ENCODE results near the gene CABP2.

The CABP2 gene

GRCh38 chr11:67508486-67509121, 14.6 kb downstream of the CABP2 start (continued):
- TF ChIP-seq ZBTB11 (tag by site-specific recombination; conservative IDR thresholded peaks at IDR 0.05; ENCODE audit: low read depth) (0 out of 2 replicates have a peak, but pooled peaks have one; percentile 5), ZBTB26 (tag by site-specific recombination; optimal IDR thresholded peaks at IDR 0.05) (peak; percentile 80), ZNF449 (tag by site-specific recombination; IDR thresholded peaks at IDR 0.05) (0 out of 2 replicates have a peak, but pooled peaks have one; percentile 38), ZNF2 (tag by site-specific recombination; IDR thresholded peaks at IDR 0.05) (0 out of 2 replicates have a peak, but pooled peaks have one; percentile 16), GLI2 (tag by site-specific recombination; IDR thresholded peaks at IDR 0.05; ENCODE audit: borderline replicate concordance, low read depth) (no peak), KLF16 (tag by site-specific recombination; IDR thresholded peaks at IDR 0.05) (0 out of 2 replicates have a peak, but pooled peaks have one; percentile 36), SP2 (tag by site-specific recombination; IDR thresholded peaks at IDR 0.05) (no peak), ZNF24 (tag by site-specific recombination; IDR thresholded peaks at IDR 0.05) (0 out of 2 replicates have a peak, but pooled peaks have one; percentile 19), ZNF10 (tag by site-specific recombination; IDR thresholded peaks at IDR 0.05) (no peak)

- POLR2A ChIA-PET = no interaction called here
- H3K36me3 ChIP-seq (ENCODE audit: control insufficient read depth in 2 of 2, insufficient read depth in 1 of 2, low read length in 2 of 2) = peaks cover 0 to 7% of the 10 kb centered on the region in 2 experiments; a peak in 1 of 3 replicates
- CTCF ChIA-PET = no interaction called here
- peak within 1 kb of the TSS; percentile 43; the same call in 1 of the 2 replicates for H3K27ac ChIP-seq (ENCODE audit: extremely low read depth, low read depth, low read length)
- H3K4me3 ChIP-seq (ENCODE audit: low read depth, low read length) = peak within 1 kb of the TSS; percentile 90
- H3K4me1 ChIP-seq (ENCODE audit: control insufficient read depth, insufficient read depth, low read length) = no peaks in the 10 kb centered on the region
- no peaks in the 10 kb centered on the region for H3K9me3 ChIP-seq (ENCODE audit: control insufficient read depth, insufficient read depth, low read depth, low read length)
- TF ChIP-seq ZNF416 (tag by site-specific recombination; IDR thresholded peaks at IDR 0.05) = no peak
- TF ChIP-seq ZNF670 (tag by site-specific recombination; IDR thresholded peaks at IDR 0.05; ENCODE audit: low read depth) = no peak
- TF ChIP-seq ZNF610 (tag by site-specific recombination; IDR thresholded peaks at IDR 0.05; ENCODE audit: borderline replicate concordance) = peak; percentile 66; the same call in 1 of the 2 replicates
- TF ChIP-seq ZNF221 (tag by site-specific recombination; IDR thresholded peaks at IDR 0.05; ENCODE audit: borderline replicate concordance) = no peak
- TF ChIP-seq ZSCAN23 (tag by site-specific recombination; IDR thresholded peaks at IDR 0.05) = no peak
- no peak; the same call in 1 of the 2 replicates for TF ChIP-seq ZFP3 (tag by site-specific recombination; IDR thresholded peaks at IDR 0.05; ENCODE audit: low read depth)
- TF ChIP-seq ZNF473 (tag by site-specific recombination; IDR thresholded peaks at IDR 0.05) = no peak
- no peak for TF ChIP-seq ZBTB1 (tag by site-specific recombination; IDR thresholded peaks at IDR 0.05)
- TF ChIP-seq ZNF350 (tag by site-specific recombination; IDR thresholded peaks at IDR 0.05) = no peak
- TF ChIP-seq AEBP2 (tag by site-specific recombination; IDR thresholded peaks at IDR 0.05; ENCODE audit: borderline replicate concordance) = no peak
- peak; percentile 41 for TF ChIP-seq PATZ1 (tag by site-specific recombination; IDR thresholded peaks at IDR 0.05)
- TF ChIP-seq ZNF843 (tag by site-specific recombination; IDR thresholded peaks at IDR 0.05) = 0 out of 2 replicates have a peak, but pooled peaks have one; percentile 28
- TF ChIP-seq ZNF18 (tag by site-specific recombination; IDR thresholded peaks at IDR 0.05) = no peak
- TF ChIP-seq PRDM1 (tag by site-specific recombination; IDR thresholded peaks at IDR 0.05) = no peak
- no peak for TF ChIP-seq ZNF785 (tag by site-specific recombination; IDR thresholded peaks at IDR 0.05)
Observed at GRCh38 chr11:67507864-67508485, 15.3 kb downstream of the CABP2 start, which contains the start of gene CDK2AP2. Gene CDK2AP2 (minus strand): TSS chr11:67508162. CDS start chr11:67508082, 80 bp downstream.

All from HEK293 (cell line).